Measurements from ENCODE around the gene HIRA. TPM values are rescaled to one million over a fixed set of nuclear protein-coding genes. Genes with fewer than 3 reads are reported as not detected.

HIRA gene
- total and polyA plus RNA-seq, 9 of the 15 experiments (the other 6 are each of a cell fraction or from before 2014, with no cell fraction given), result 0.96 to 132 (median 58.4) TPM

DNA sequence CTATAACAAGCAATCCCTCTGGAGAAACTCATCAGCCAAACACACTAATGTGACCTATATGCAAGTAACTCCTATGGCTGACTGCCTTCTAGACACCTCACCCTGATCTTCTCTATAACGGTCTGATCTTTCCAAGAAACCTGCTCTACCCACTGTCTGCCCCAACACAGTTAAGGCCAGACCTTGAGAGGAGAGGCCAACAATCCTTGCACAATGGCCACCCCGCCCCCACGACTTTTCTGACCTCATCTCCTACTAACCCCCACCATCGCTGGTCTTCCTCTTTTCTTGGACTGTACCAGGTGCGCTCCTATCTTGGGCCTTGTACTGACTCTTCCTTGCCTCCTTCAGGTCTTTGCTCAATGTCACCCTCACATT, 12.5 kb downstream of the HIRA start (continued):
- TF ChIP-seq, protein P1, sequence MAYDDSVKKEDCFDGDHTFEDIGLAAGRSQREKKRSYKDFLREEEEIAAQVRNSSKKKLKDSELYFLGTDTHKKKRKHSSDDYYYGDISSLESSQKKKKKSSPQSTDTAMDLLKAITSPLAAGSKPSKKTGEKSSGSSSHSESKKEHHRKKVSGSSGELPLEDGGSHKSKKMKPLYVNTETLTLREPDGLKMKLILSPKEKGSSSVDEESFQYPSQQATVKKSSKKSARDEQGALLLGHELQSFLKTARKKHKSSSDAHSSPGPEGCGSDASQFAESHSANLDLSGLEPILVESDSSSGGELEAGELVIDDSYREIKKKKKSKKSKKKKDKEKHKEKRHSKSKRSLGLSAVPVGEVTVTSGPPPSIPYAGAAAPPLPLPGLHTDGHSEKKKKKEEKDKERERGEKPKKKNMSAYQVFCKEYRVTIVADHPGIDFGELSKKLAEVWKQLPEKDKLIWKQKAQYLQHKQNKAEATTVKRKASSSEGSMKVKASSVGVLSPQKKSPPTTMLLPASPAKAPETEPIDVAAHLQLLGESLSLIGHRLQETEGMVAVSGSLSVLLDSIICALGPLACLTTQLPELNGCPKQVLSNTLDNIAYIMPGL (CRISPR knock-in tag; IDR thresholded peaks at IDR 0.05), result no peak; the same call in 1 of the 2 replicates
- no peak for TF ChIP-seq EGR1 (conservative IDR thresholded peaks at IDR 0.05)
- TF ChIP-seq RHOXF2B (CRISPR knock-in tag; conservative IDR thresholded peaks at IDR 0.05), result 0 out of 2 replicates have a peak, but pooled peaks have one; percentile 38
- TF ChIP-seq ZNF133 (CRISPR knock-in tag; IDR thresholded peaks at IDR 0.05), result no peak
- TF ChIP-seq LEF1 (IDR thresholded peaks at IDR 0.05), result peak; percentile 94
- no peak for TF ChIP-seq SMC3 (conservative IDR thresholded peaks at IDR 0.05; ENCODE audit: insufficient read depth, low read depth, low read length)
- TF ChIP-seq ZNF253 (CRISPR knock-in tag; conservative IDR thresholded peaks at IDR 0.05), result no peak
- TF ChIP-seq, protein P2, sequence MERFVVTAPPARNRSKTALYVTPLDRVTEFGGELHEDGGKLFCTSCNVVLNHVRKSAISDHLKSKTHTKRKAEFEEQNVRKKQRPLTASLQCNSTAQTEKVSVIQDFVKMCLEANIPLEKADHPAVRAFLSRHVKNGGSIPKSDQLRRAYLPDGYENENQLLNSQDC (CRISPR knock-in tag; IDR thresholded peaks at IDR 0.05), result no peak
- no peak for TF ChIP-seq KDM5B (IDR thresholded peaks at IDR 0.05; ENCODE audit: insufficient replicate concordance, low read depth, low read length)
- no peak for TF ChIP-seq PCBP1 (IDR thresholded peaks at IDR 0.05; ENCODE audit: low read depth, low read length, poor library complexity, severe bottlenecking)
- TF ChIP-seq MAZ (CRISPR knock-in tag; conservative IDR thresholded peaks at IDR 0.05 in 1 of 2, IDR thresholded peaks at IDR 0.05 in 1 of 2), result peak in 1 of 2 experiments; percentile 98; a peak in 3 of 4 replicates
- no peak for TF ChIP-seq ZNF668 (CRISPR knock-in tag; IDR thresholded peaks at IDR 0.05)
- TF ChIP-seq, protein P3, sequence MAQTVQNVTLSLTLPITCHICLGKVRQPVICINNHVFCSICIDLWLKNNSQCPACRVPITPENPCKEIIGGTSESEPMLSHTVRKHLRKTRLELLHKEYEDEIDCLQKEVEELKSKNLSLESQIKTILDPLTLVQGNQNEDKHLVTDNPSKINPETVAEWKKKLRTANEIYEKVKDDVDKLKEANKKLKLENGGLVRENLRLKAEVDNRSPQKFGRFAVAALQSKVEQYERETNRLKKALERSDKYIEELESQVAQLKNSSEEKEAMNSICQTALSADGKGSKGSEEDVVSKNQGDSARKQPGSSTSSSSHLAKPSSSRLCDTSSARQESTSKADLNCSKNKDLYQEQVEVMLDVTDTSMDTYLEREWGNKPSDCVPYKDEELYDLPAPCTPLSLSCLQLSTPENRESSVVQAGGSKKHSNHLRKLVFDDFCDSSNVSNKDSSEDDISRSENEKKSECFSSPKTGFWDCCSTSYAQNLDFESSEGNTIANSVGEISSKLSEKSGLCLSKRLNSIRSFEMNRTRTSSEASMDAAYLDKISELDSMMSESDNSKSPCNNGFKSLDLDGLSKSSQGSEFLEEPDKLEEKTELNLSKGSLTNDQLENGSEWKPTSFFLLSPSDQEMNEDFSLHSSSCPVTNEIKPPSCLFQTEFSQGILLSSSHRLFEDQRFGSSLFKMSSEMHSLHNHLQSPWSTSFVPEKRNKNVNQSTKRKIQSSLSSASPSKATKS (CRISPR knock-in tag; IDR thresholded peaks at IDR 0.05), result no peak
- TF ChIP-seq, protein P4, sequence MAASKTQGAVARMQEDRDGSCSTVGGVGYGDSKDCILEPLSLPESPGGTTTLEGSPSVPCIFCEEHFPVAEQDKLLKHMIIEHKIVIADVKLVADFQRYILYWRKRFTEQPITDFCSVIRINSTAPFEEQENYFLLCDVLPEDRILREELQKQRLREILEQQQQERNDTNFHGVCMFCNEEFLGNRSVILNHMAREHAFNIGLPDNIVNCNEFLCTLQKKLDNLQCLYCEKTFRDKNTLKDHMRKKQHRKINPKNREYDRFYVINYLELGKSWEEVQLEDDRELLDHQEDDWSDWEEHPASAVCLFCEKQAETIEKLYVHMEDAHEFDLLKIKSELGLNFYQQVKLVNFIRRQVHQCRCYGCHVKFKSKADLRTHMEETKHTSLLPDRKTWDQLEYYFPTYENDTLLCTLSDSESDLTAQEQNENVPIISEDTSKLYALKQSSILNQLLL (CRISPR knock-in tag; IDR thresholded peaks at IDR 0.05; ENCODE audit: borderline replicate concordance), result no peak
- TF ChIP-seq, protein P5, sequence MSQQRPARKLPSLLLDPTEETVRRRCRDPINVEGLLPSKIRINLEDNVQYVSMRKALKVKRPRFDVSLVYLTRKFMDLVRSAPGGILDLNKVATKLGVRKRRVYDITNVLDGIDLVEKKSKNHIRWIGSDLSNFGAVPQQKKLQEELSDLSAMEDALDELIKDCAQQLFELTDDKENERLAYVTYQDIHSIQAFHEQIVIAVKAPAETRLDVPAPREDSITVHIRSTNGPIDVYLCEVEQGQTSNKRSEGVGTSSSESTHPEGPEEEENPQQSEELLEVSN (IDR thresholded peaks at IDR 0.05; ENCODE audit: borderline replicate concordance in 1 of 2, extremely low read depth in 1 of 2, insufficient read depth in 1 of 2, insufficient read length in 1 of 2, low read depth in 1 of 2, low read length in 1 of 2, poor library complexity in 1 of 2, severe bottlenecking in 1 of 2), result no peak
- TF ChIP-seq, protein P6, sequence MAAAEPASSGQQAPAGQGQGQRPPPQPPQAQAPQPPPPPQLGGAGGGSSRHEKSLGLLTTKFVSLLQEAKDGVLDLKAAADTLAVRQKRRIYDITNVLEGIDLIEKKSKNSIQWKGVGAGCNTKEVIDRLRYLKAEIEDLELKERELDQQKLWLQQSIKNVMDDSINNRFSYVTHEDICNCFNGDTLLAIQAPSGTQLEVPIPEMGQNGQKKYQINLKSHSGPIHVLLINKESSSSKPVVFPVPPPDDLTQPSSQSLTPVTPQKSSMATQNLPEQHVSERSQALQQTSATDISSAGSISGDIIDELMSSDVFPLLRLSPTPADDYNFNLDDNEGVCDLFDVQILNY (CRISPR knock-in tag; IDR thresholded peaks at IDR 0.05), result no peak
- no peak for TF ChIP-seq MCM2 (IDR thresholded peaks at IDR 0.05; ENCODE audit: low read depth)
- no peak for TF ChIP-seq ZNF830 (CRISPR knock-in tag; IDR thresholded peaks at IDR 0.05)
- no peak for TF ChIP-seq ILF3 (IDR thresholded peaks at IDR 0.05; ENCODE audit: borderline replicate concordance)
- no peak for TF ChIP-seq ZNF347 (CRISPR knock-in tag; IDR thresholded peaks at IDR 0.05; ENCODE audit: low read depth)
